ENCODE measurements around the gene CDKN2A.

The CDKN2A gene

GRCh38 chr9:21993893-21994555, at the start of gene CDKN2A:
CDKN2A (minus strand) TSS chr9:21994392.
- in situ Hi-C loops (cut with HindIII; ENCODE audit: low pct_ligation_motif_present, low pct_unique_long_range_greater_than_20kb, low sequenced_read_pairs) = no loop called here

GRCh38 chr9:22043928-22044327, 49.7 kb upstream of the CDKN2A start:
- DNase-seq = no peak
- in situ Hi-C loops (cut with HindIII; ENCODE audit: low pct_ligation_motif_present, low pct_unique_long_range_greater_than_20kb, low sequenced_read_pairs) = no loop called here

More at GRCh38 chr9:21993893-21994555, at the start of gene CDKN2A:
- DNase-seq = peak; percentile 77

- no peak for DNase-seq
- in situ Hi-C loops (cut with HindIII; ENCODE audit: low pct_ligation_motif_present, low pct_unique_long_range_greater_than_20kb, low sequenced_read_pairs) = no loop called here
Observed at GRCh38 chr9:22041775-22042174, 47.6 kb upstream of the CDKN2A start.

DNA sequence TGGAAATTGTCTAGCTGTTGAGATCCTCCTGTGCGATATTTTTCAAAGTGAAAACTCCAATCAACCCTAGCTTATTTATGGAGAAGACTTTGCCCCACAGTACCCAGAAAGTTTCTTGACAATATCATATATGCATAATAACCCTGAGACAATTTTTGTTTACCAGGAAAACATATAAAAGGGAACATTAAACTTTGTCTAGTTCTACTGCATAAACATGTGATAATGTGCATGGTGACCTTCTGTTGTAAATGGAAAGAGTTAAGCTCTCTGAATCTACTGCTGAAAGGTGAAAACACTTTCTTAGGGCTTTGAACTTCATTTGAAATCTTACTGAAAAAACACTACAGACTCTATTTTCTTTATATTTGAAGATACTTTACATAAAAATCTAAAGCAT, 47.2 kb upstream of the CDKN2A start:
- in situ Hi-C loops (cut with HindIII; ENCODE audit: low pct_ligation_motif_present, low pct_unique_long_range_greater_than_20kb, low sequenced_read_pairs) = no loop called here
- DNase-seq = no peak

DNA sequence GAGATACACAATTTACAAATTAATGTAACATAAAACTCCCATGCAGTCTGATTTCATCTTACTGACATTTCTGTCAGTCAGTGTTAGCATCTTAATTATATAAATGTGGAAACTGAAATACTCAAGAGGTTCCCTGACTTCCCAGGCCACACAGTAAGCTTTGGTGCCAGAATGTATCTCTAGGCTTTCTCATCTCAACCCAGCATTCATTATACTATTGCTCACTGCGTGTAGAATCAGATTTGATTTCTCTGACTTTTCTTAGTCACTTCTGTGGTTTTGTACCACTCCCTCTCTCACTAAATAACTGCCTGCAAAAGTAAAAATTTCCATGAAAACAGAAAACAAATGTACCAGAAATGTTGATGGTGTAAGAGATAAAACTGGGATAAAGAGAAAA, 46.6 kb upstream of the CDKN2A start:
- no peak for DNase-seq
- in situ Hi-C loops (cut with HindIII; ENCODE audit: low pct_ligation_motif_present, low pct_unique_long_range_greater_than_20kb, low sequenced_read_pairs) = no loop called here

DNA sequence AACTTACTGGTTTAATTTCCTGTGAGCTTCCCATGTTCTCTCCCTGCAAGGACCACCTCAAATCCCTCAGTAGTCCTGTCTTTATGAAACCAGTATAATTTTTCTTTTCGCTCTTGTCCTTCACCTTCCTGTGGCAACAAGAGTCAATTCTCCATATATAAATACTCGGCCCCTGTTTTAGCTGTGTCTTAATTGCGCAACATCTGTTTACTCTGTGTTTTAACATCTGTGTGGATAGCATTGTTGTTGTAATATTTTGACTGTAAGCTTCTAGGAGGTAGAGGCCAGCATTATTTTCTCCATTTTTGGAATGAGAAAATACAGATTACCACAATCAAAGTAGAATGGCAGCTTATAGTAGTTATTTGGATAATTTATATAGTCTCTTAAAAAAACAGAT, 45.1 kb upstream of the CDKN2A start:
- in situ Hi-C loops (cut with HindIII; ENCODE audit: low pct_ligation_motif_present, low pct_unique_long_range_greater_than_20kb, low sequenced_read_pairs) = no loop called here
- no peak for DNase-seq

DNA sequence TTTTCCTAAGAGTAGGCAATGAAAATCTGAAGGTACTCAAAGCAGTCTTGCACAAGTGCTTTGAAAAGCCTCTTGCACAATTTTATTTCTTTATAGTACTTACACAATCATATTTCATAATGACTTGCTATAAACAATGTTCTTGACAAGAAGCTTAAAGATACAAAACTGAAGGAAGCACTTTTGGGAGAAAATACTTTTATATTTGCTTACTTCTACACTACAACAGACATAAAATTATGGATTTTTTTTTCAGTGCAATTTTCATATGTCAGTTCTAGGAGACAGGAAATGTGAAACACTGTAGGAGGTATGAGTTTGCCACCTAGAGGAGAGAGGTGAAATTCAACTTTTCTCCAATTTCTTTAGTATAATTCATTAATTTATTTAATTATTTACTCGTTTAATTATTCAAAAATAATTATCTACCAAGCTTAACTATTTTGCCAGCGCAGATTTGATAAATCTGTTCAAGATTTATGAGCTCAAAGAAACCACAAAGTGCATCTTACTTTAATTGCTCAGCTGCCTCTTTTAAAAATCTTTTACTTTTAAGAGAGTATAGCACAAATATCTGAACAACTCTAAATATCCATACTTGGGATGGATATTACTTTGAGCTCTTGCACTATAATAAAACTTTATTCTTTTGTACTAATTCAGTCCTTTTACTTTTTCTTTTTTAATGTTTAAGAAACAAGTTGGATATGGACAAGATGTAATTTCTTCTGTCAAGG, 43.9 kb upstream of the CDKN2A start:
- peak; percentile 39 for DNase-seq
- in situ Hi-C loops (cut with HindIII; ENCODE audit: low pct_ligation_motif_present, low pct_unique_long_range_greater_than_20kb, low sequenced_read_pairs) = no loop called here

DNA sequence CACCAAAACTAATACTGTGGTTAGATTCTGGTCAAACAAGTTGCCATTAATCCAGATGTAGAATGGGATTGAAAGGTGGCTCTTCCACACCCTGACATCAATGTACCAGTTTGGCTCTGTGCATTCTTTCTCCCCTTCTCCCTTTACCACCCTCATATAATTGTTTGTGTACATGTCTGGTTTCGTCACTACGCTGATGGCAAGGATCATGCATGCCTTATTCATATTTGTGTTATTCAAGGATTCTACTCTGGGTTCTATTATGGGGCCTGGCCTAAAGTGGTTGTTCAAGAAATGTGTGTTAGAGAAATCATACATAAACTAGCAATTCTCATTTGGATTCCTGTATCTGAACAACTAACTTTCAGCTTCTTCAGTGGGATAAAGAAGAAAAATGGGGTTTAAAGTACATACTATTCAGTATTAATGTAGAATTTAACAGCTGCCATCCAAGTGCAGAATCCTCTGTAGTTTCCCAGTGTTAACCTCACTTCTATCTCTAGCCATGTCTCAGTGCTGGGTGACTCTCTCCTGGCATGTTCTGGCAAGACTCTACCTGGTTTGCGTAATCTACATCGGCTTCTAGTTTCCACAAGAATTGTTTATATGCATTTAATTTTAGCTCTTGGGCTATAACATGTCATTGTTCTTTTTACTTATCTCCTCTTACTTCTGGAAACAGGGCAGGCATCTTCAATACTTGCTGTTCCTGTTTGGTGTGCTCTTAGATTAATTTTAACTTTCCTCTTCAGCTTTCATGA, 42.9 kb upstream of the CDKN2A start:
- in situ Hi-C loops (cut with HindIII; ENCODE audit: low pct_ligation_motif_present, low pct_unique_long_range_greater_than_20kb, low sequenced_read_pairs) = no loop called here
- no peak for DNase-seq

DNA sequence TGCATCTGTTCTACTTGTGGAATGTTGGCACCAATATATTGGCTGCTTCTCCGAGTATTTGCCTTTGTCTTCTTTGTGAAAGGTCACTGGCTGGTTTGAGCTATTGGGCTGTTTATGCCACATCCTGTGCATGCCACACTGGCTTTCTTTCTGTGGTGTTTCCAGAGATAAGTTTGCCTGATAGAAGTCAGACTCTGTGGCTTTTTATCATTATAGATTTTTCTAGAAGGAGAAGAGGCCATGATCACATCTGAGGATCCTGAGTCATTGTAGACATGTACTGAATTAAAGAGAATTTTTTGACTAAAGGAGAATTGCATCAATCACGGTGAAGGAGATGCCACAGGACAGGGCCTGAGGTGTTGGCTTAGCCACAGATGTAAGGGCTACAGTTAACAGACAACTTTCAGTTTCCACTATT, 41.4 kb upstream of the CDKN2A start:
- in situ Hi-C loops (cut with HindIII; ENCODE audit: low pct_ligation_motif_present, low pct_unique_long_range_greater_than_20kb, low sequenced_read_pairs) = no loop called here

GRCh38 chr9:22033012-22033630, 38.9 kb upstream of the CDKN2A start:
- DNase-seq = no peak
- in situ Hi-C loops (cut with HindIII; ENCODE audit: low pct_ligation_motif_present, low pct_unique_long_range_greater_than_20kb, low sequenced_read_pairs) = no loop called here

More for the DNA sequence above, 41.4 kb upstream of the CDKN2A start:
- DNase-seq = no peak

GRCh38 chr9:22031655-22032411, 37.6 kb upstream of the CDKN2A start:
- in situ Hi-C loops (cut with HindIII; ENCODE audit: low pct_ligation_motif_present, low pct_unique_long_range_greater_than_20kb, low sequenced_read_pairs) = no loop called here
- no peak for DNase-seq

- in situ Hi-C loops (cut with HindIII; ENCODE audit: low pct_ligation_motif_present, low pct_unique_long_range_greater_than_20kb, low sequenced_read_pairs) = no loop called here
- peak; percentile 12 for DNase-seq
Observed at GRCh38 chr9:22030101-22030598, 36.0 kb upstream of the CDKN2A start.

DNA sequence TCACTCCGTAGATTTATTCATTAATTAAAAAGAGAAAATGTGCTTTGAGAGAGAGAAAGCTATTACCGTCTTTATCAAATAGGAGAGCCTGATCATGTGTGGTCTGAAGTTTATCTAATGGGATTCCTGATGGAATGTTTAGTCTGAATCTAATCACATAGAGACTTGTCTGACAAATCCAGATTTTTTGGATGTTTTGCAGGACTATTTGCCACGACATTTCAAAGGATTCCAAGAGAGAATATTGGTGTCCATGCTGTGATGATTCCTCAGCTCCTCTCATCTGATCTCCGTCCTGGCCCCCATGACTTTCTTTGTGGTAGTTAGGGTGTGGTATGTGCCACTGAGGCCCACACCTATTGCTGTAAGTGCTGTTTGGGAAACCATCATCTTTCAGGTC, 35.0 kb upstream of the CDKN2A start:
- in situ Hi-C loops (cut with HindIII; ENCODE audit: low pct_ligation_motif_present, low pct_unique_long_range_greater_than_20kb, low sequenced_read_pairs) = no loop called here
- DNase-seq = no peak

DNA sequence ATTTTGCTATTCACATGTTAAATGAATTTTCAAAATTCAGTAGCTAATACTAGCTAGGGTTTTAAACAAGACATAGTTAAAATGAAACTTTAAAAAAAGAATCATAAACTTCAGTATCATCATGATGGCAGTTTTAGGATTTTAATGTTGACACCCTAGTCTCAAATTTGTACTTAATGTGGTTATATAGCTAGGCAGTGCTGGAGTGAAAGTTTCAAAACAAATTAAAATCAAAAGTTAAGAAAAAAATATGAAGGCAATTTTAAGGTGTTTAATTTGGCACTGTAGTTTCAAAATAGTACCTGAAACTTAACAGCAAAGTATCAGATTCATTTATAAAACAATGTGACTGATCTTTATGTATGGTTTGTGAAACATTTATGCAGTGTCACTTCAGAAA, 34.2 kb upstream of the CDKN2A start:
- no peak for DNase-seq
- in situ Hi-C loops (cut with HindIII; ENCODE audit: low pct_ligation_motif_present, low pct_unique_long_range_greater_than_20kb, low sequenced_read_pairs) = no loop called here

DNA sequence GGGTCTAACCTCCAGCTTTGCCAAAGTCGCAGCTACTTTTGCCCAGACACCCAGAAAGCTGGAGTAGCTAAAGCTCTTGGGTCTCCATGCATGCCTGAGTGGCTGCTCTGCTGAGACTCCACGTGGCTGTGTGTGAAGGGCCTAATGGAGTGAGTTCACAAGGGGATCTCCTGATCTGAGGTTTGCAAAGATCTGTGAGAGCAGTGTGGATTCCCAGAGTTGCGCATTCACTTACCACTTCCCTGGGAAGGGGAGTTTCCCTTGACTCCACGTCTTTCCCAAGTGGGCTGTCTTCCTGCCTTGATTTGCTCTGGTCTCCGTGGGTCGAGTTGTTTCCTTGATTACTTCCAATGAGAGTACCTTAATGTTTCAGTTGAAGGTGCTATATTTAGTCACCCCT, 32.5 kb upstream of the CDKN2A start:
- in situ Hi-C loops (cut with HindIII; ENCODE audit: low pct_ligation_motif_present, low pct_unique_long_range_greater_than_20kb, low sequenced_read_pairs) = no loop called here
- no peak for DNase-seq

- DNase-seq = no peak
- in situ Hi-C loops (cut with HindIII; ENCODE audit: low pct_ligation_motif_present, low pct_unique_long_range_greater_than_20kb, low sequenced_read_pairs) = no loop called here
Observed at GRCh38 chr9:22022396-22022795, 28.2 kb upstream of the CDKN2A start.

GRCh38 chr9:22010866-22011625, 16.9 kb upstream of the CDKN2A start:
- DNase-seq = no peak

DNA sequence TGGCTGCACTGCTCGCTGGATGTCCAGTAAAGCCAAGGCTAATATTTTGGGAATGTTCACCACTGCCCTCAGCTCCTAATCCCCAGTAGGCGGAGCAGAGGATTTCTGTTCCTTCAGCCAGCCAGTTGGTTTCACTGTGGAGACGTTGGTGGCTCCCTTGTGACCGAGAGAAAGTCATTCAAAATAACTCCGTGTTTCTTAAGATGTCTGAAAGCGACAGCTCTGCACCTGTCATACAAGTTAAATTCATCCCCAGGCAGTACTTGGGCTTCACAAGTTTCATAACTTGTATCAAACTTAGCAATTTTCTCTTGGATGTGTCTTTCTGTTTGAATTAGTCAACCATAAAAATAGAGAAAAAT, 15.3 kb upstream of the CDKN2A start:
- no peak for DNase-seq
- in situ Hi-C loops (cut with HindIII; ENCODE audit: low pct_ligation_motif_present, low pct_unique_long_range_greater_than_20kb, low sequenced_read_pairs) = no loop called here

More at GRCh38 chr9:22010866-22011625, 16.9 kb upstream of the CDKN2A start:
- in situ Hi-C loops (cut with HindIII; ENCODE audit: low pct_ligation_motif_present, low pct_unique_long_range_greater_than_20kb, low sequenced_read_pairs) = no loop called here
